Activated CD8-positive, alpha-beta memory T cell treated with anti-CD3 and anti-CD28 coated beads for 36 hours (primary cell): ENCODE measurements around the gene OLR1. TPM values are rescaled to one million over a fixed set of nuclear protein-coding genes. Genes with fewer than 3 reads are reported as not detected.
"Not testable (repeated sequence)": the region's sequence is repeated elsewhere in the genome, so short reads cannot be mapped to it uniquely, and the experiment has no call there.

ENCODE experiments used
- CTCF ChIA-PET: fragments of 350-600 bp; sonication (Branson Sonifier 250); formaldehyde crosslinking; loops from one replicate; lab custom pipeline; 2021; ENCODE audit warnings: antibody characterized with exemption; lab: Charles Lee
- POLR2A ChIA-PET: fragments of 350-600 bp; sonication (Branson Sonifier 250); formaldehyde crosslinking; loops from one replicate; lab custom pipeline; 2021; ENCODE audit warnings: antibody characterized with exemption; lab: Charles Lee
- total RNA-seq, 2 experiments: library from RNA; stranded (reverse); gene quantifications; one replicate each; pipeline ENCODE4 v1.2.3, GENCODE V29; 2021

OLR1 gene
- total RNA-seq, 2 experiments from 2014 or later: not detected

- CTCF ChIA-PET: no interaction called here
- POLR2A ChIA-PET: no interaction called here
These were observed 25.9 kb upstream of the OLR1 start for GRCh38 chr12:10197879-10198278.

- ChIA-PET CTCF (interaction anchor here (0.6 to 0.7 kb wide), 2 partner anchors 186 to 707 kb away, joined by 3 to 4 read pairs; partner anchors contain the start of gene CLEC12B), POLR2A (interaction anchor here (0.6 kb wide), 1 partner anchor 302 kb away, joined by 3 read pairs; no protein-coding TSS in a partner anchor)
These were observed 24.3 kb upstream of the OLR1 start for GRCh38 chr12:10196210-10196609.

GRCh38 chr12:10194160-10194670 is 22.3 kb upstream of the OLR1 start:
- CTCF ChIA-PET: interaction anchor here (0.6 to 0.8 kb wide), 3 partner anchors 34 to 538 kb away, joined by 4 to 5 read pairs (median 5); no protein-coding TSS in a partner anchor
- POLR2A ChIA-PET: interaction anchor here (0.7 kb wide), 1 partner anchor 18 kb away, joined by 9 read pairs; no protein-coding TSS in a partner anchor

GRCh38 chr12:10191865-10192264 is 19.9 kb upstream of the OLR1 start:
- ChIA-PET CTCF (interaction anchor here (3.2 kb wide), 1 partner anchor 40 kb away, joined by 20 read pairs; no protein-coding TSS in a partner anchor), POLR2A (no interaction called here)

GRCh38 chr12:10190558-10191388 is 18.8 kb upstream of the OLR1 start:
- ChIA-PET POLR2A (no interaction called here), CTCF (interaction anchor here (0.7 to 3.2 kb wide), 3 partner anchors 13 to 39 kb away, joined by 3 to 20 read pairs (median 3); no protein-coding TSS in a partner anchor)

DNA sequence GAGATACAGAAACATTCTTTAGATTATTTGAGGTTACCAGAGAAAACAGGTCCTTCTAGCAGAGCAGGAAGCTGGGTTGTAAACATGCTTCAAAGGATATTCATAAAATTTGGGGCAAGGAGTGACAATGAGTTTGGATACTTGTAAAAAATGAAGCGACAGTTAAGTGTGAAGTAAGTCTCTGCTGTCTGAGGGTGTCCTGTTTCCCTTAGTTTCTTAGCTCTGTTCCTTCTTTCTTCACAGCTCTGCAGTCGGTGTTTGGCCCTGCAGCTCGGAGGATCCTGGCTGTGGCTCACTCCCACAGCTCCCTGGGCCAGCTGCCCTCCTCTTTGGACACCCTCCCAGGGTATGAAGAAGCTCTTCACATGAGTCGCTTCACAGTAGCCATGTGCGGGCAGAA is 17.7 kb upstream of the OLR1 start:
- ChIA-PET CTCF (interaction anchor here (0.7 to 3.2 kb wide), 3 partner anchors 35 to 90 kb away, joined by 3 to 20 read pairs (median 3); no protein-coding TSS in a partner anchor), POLR2A (no interaction called here)

DNA sequence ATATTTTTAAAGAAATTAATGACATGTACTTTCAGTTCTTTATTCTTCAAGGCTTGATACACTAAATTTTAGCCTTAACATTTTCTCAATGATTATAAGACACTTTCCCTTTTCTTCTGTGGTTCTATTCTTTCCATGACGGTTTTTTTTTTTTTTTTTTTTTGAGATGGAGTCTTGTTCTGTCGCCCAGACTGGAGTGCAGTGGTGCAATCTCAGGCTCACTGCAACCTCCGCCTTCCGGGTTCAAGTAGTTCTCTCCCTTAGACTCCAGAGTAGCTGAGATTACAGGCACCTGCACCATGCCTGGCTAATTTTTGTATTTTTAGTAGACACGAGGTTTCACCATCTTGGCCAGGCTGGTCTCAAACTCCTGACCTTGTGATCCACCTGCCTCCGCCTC is 15.0 kb upstream of the OLR1 start:
- POLR2A ChIA-PET, CTCF ChIA-PET: not testable (repeated sequence)

- CTCF ChIA-PET: no interaction called here
- POLR2A ChIA-PET: no interaction called here
These were observed 14.4 kb upstream of the OLR1 start for GRCh38 chr12:10186299-10186698.

DNA sequence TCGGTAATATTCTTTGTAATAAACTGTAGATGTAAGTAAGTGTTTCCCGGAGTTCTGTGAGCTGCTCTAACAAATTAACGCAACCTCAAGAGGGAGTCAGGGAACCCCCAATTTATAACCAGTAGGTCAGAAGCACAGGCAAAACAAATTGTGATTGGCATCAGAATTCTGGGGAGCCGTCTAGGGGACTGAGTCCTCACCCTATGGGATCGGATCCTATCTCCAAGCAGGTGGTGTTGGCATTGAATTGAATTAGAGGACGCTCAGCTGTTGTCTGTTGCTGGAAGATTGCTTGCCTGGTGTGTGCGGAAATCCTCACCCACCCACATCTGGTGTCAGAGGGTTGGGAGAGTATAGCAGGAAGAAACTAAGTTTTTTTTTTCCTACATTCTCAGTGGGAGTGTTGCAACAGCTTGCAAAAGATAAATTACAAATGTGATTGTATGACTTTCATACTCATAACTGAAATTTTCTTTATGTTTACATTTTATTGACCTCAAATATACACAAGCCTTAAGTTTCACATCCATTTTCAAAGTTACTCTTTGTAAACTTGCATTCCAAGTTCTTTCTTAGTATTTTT is 12.4 kb upstream of the OLR1 start:
- POLR2A ChIA-PET: no interaction called here

DNA sequence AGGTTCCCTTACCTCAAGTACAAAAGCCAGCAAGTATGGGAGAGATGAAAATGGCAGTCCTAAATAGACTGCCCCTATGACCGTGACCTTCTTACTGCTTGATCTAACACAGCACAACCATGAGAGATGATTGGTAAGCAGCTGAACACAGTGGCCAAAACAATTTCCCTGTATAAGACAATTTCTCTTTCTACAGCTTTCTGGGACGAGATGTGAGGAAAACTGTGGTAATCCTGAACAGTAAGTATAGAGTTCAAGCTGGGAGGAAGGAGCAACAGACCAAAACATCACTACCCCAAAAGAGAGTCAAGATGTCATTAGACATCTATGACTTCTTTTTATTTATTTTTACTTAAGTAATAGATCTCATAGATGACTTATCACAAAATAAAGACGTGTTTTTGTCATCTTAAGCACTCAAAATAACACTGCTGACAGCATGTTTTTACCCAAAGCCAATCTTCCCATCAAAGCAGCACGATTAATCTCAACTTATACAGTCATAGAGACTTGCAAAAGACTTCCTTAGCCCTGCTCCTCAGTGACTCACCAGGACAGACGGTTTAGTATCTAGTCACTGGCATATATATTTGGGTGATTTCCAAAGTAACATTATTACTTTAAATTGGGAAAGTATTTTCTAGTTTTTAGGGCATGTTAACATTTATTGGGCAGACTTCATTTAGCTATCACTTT is 10.6 kb upstream of the OLR1 start:
- ChIA-PET POLR2A (no interaction called here), CTCF (interaction anchor here (1.8 kb wide), 1 partner anchor 29 kb away, joined by 4 read pairs; no protein-coding TSS in a partner anchor)

More for the DNA sequence above, 12.4 kb upstream of the OLR1 start:
- CTCF ChIA-PET: no interaction called here

- CTCF ChIA-PET: no interaction called here
- POLR2A ChIA-PET: no interaction called here
These were observed 7.8 kb upstream of the OLR1 start for GRCh38 chr12:10179776-10180181.

- ChIA-PET CTCF (no interaction called here), POLR2A (no interaction called here)
These were observed 6.9 kb upstream of the OLR1 start, which contains the start of gene TMEM52B for GRCh38 chr12:10178821-10179220. Gene TMEM52B (plus strand): TSS chr12:10179032. CDS start chr12:10179575, 543 bp downstream.

DNA sequence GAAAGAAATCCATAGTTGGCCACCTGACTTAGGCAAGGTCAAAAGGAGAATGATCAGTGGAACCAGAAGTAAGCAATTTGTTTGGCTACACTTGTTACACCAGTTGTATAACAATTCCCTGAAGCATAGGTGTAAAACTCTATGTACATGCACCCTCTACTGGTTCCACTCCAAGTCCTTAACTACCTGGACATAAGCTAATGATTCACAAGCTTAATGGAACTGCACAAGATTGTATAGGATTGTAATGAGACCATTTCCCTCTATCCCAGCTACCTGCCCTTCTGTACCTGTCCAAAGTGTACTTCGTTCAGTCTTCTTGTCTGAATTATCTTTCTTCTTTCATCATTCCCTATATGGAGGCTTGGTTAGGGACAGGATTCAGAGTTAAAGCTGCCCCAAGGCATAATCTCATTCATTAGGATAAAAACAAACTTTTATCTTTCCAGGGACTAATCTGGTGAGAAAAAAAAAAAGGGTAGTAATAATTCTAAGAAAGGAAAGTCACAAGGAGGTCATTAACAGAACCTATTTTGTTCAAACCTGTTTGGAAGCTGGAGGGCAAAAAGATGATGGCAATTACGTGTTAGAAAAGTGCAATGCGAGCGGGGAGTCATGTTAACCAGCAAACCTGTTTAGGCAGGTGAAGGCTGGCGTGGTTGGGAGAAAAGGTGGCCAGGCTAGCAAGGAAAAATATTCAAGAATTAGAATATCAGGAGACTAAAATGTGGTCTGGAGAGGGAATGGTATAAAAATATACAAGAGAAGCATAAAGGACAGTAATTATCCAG is 4.1 kb upstream of the OLR1 start:
- POLR2A ChIA-PET: interaction anchor here (0.5 to 0.6 kb wide), 2 partner anchors 18 to 270 kb away, joined by 3 to 9 read pairs; no protein-coding TSS in a partner anchor

GRCh38 chr12:10174986-10175614 is 3.2 kb upstream of the OLR1 start:
- POLR2A ChIA-PET: interaction anchor here (0.6 kb wide), 1 partner anchor 269 kb away, joined by 3 read pairs; no protein-coding TSS in a partner anchor
- CTCF ChIA-PET: interaction anchor here (0.7 kb wide), 1 partner anchor 498 kb away, joined by 3 read pairs; no protein-coding TSS in a partner anchor

More for the DNA sequence above, 4.1 kb upstream of the OLR1 start:
- CTCF ChIA-PET: no interaction called here

- CTCF ChIA-PET: interaction anchor here (0.5 kb wide), 1 partner anchor 77 kb away, joined by 3 read pairs; no protein-coding TSS in a partner anchor
- POLR2A ChIA-PET: interaction anchor here (0.7 kb wide), 1 partner anchor 129 kb away, joined by 3 read pairs; no protein-coding TSS in a partner anchor
These were observed 1.7 kb downstream of the OLR1 start for GRCh38 chr12:10170216-10170615.

GRCh38 chr12:10169104-10169503 is 2.8 kb downstream of the OLR1 start:
- POLR2A ChIA-PET: no interaction called here
- CTCF ChIA-PET: no interaction called here

DNA sequence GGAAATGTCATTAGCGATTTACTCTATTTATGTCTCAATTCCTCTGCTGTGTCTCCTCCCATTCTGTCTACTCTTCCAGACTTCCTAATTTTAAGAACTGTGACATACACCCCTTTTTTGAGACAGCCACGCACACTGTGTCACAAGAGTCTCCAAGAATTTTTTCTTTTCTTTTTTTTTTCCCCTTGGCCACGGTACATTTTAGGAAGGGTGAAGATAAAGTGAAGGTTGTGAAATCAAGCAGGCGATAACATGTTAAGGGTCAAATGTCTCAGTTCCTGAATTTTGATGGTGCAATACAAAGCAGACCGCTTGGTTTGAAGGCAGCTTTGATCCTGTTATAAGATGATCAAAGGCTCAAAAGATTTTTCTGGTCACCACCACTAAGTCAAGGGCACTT is 4.3 kb downstream of the OLR1 start:
- ChIA-PET POLR2A (no interaction called here), CTCF (no interaction called here)
